Measurements from ENCODE around the gene AMMECR1.

DNA sequence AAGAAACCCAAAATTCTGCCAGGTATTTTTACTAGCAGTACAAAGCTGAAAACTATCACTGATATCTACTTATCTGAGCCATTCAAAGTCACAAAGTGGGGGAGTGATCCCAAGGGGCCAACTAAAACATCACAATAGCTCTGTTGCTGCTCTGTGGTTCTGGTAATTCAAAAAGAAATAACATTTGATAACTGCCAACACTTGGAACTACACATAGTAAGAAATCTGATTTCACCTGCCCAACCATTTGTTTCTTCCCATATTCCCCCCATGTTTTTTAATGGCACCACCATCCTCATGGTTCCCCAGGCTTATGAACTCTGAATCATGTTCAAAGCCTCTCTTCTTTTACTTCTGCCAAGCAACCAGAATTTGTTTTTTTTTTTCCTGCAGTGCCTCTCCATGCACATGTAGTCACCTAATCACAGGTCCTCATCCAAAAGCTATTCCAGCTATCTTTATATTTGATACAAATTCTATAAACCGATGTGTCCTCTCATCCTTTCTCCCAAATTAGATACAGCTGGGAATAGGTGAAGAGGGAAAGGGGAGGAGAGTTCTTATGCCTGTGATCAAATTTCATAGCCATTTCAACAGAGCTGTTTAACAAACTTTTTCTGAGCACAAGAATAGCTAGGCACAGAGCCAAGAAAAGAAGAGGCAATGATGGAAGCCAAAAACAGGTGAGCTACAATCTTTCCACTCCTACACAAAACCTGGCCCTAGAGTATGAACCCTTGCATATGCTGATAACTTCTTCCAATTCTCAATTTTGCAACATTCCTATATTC, 7.7 kb downstream of the AMMECR1 start:
- TF ChIP-seq, protein P1, sequence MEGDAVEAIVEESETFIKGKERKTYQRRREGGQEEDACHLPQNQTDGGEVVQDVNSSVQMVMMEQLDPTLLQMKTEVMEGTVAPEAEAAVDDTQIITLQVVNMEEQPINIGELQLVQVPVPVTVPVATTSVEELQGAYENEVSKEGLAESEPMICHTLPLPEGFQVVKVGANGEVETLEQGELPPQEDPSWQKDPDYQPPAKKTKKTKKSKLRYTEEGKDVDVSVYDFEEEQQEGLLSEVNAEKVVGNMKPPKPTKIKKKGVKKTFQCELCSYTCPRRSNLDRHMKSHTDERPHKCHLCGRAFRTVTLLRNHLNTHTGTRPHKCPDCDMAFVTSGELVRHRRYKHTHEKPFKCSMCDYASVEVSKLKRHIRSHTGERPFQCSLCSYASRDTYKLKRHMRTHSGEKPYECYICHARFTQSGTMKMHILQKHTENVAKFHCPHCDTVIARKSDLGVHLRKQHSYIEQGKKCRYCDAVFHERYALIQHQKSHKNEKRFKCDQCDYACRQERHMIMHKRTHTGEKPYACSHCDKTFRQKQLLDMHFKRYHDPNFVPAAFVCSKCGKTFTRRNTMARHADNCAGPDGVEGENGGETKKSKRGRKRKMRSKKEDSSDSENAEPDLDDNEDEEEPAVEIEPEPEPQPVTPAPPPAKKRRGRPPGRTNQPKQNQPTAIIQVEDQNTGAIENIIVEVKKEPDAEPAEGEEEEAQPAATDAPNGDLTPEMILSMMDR (IDR thresholded peaks at IDR 0.05; ENCODE audit: low read length), result no peak
- TF ChIP-seq EZH2 (optimal IDR thresholded peaks at IDR 0.05; ENCODE audit: low read depth, low read length) (no peak), EZH2phosphoT487 (IDR thresholded peaks at IDR 0.05; ENCODE audit: low read length) (no peak)

Data from MM.1S (cell line).